CD4-positive, alpha-beta T cell treated with Interleukin-6 at 100 ng/mL for 8 hours (primary cell): ENCODE results near the gene SPEM2.
A peak's percentile ranks its signal among the peaks of the same experiment; 100 is the strongest.

Source experiments
- DNase-seq: peaks from one replicate; pipeline ENCODE4 v3.0.0-alpha.2; 2020; ENCODE audit warnings: mixed read lengths, low spot score

SPEM2 gene

DNA sequence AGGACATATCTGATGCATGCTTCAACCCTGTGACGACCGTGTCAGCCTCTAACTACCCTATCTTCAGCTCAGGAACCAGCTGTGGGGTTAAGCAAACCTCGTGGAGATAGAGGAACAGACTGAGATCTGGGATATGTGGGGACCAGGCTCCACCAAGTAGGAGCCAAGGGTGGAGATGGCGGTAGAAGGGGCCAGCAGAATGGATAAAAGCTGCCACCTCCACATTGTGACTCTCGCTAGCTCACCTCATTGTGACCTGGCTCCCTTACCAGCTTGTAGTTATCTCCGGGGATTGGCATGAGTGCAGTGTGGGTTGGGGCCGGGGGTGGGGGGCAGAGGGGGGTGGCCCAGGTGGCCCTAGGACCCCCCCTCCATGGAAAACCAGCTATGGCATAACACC, at the start of gene SPEM2:
TSS of gene SPEM2 (plus strand) at position 301 of the 400 bp plus-strand sequence. CDS start at position 374, 73 bp downstream.
- DNase-seq: no peak

DNA sequence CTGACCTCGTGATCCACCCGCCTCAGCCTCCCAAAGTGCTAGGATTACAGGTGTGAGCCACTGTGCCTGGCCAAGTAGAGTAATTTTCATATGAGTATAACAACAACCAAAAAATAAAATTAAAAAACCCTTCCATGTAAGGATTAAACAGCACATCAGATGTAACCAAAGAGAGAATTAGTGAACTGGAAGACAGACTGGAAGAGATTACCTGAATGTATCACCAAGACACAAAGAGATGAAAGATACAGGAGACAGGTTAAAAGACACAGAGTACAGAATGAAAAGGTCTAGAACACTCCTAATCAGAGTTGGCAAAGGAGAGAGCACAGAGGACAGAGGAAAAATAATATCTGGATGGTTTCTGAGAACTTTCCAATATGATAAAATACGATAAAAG, 46.3 kb upstream of the SPEM2 start:
- no peak for DNase-seq

- DNase-seq: no peak
Measured at GRCh38 chr17:7380321-7380720, 45.1 kb upstream of the SPEM2 start.

GRCh38 chr17:7380855-7381683, 44.3 kb upstream of the SPEM2 start, which contains the start of gene TNK1:
Gene TNK1 (plus strand): TSS chr17:7381089. CDS start chr17:7382927, 1,838 bp downstream.
- no peak for DNase-seq

GRCh38 chr17:7382901-7383300, 42.5 kb upstream of the SPEM2 start:
- no peak for DNase-seq

- no peak for DNase-seq
Measured at GRCh38 chr17:7383371-7383741, 42.1 kb upstream of the SPEM2 start.

- DNase-seq: peak; percentile 80
Measured at GRCh38 chr17:7383742-7384488, 41.5 kb upstream of the SPEM2 start.

GRCh38 chr17:7384489-7385081, 40.8 kb upstream of the SPEM2 start:
- no peak for DNase-seq

DNA sequence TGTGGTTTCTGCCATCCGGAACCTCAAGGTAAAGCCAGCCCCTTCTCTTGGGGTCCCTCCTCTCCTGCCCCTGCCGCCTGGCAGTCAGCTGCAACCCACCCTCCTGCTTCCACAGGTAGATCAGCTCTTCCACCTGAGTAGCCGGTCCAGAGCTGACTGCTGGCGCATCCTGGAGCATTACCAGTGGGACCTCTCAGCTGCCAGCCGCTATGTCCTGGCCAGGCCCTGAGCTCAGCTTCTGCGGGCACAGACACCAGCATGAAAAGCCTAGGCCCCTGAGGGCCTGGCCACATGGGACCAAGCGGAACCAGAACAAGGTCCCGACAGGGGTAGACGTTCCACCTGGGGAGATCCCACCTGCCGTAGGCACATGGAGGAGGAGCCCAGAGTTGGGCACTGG, 36.6 kb upstream of the SPEM2 start:
- no peak for DNase-seq

GRCh38 chr17:7389924-7390910, 35.2 kb upstream of the SPEM2 start:
- no peak for DNase-seq

GRCh38 chr17:7391307-7391706, 34.1 kb upstream of the SPEM2 start:
- DNase-seq: no peak

DNA sequence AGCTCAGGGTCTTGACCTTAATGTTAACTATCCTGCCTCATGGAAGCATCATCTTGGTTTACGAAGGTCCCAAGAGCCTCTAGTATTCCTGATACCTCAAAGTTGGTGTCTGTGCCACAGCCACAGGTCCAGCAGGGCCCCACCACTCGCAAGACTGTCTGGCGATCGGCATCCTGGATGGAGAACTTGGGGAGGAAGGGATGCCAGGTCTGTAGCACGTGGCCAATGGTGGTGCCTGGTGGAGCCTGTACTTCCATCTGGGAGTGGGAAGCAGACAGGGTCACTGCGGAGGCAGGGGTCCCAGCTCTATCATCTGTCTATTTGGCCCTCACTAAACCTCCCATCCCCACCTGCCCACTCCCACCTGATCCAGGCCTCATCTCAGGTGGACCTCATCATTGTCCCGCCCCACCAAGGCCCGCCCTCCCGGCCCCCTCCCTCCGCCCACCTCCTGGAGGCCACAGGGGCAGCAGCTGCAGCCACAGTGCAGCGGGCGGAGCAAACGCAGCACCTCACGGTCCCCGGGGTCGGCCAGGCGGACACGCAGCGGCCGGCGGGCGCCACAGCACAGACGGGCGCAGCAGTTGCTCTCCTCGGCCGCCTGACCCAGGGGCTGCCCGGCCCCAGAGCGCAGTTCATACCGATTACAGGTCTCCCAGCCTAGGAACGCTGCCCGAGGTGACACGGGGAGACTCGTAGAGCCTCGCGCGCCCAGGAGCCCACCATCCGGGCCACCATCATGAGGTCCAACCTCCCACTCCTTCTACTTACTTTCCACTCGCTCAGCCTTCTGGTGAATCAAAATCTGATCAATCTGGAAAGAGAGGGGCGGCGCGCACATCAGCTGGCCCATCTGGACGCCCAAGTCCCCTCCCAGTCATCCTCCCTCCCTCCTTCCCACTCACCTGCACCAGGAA, 32.5 kb upstream of the SPEM2 start:
- no peak for DNase-seq

DNA sequence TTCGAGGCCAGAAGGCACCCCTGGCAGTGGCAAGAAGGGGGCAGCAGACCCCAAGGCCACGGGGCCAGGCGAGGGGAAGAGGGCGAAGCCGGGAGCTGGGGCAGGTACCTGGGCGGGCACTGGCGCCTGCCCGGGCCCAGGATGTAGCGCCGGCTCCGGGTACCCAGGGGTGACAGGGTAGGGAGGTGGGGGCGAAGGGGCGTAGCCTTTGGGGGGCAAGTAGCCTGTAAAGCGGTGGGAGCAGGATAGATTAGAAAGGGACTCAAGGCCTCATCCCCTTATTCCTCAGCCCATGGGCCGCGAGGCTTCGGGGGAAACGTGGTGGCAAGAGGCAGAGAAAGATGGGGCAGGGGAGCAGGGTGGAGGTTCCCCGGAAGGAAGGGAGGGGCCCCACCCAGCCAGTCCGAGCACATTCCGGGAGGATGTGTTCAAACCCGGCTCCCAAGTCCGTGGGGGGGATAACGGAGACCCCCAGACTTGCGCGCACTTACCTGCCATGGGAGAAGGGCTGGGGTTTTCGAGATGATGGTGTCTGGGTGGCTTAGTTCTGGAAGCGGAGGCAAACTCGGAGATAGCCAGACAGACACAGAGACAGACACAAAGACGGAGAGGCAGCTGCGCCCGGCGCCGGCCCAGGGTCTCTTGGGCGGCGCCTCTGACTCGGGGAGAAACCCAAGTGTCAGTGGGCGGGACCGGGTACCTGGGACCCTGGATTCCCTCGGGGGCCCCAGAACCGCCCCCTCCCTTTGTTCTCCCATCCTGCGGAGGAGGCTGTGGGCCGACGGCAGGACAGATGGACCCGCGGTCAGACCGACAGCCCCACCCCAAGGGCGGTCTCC, 31.6 kb upstream of the SPEM2 start:
- DNase-seq: peak; percentile 59

DNA sequence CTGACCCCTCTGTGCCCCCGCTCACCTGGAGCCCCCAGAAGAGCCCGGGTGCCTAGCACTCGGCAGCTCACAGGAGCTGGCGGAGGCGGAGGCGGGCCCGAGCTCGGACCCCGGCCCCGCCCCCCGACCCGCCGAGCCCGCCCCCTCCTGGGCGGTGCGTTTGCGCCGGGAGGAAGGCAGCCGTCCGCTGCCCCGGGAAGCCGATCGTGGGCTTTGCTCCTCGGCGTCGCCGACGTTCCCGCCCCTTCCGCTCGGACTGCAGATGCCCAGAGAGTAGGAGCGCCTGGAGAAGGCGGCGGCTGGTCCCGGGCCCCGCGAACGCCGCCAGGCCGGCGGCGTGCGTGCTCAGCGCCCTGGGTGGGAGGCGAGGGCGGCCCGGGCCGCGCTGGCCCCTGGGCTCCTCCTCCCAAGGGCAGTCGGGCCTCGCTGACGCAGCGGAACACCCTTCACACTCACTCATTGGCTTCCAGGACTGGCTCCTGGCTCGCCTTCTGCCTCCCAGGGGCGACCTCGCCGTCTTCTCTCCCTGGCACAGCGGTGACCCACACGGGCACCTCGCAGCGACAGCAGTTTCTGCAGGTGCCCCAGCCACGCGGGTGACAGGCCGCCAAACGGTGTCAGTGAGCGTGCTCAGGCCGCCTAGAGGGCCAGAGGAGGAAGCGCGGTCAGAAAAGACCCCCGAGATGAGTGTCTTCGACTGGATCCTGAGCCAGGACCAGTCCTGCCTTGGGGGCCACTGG, 30.8 kb upstream of the SPEM2 start, which contains the start of gene PLSCR3:
TSS of gene PLSCR3 (minus strand) at position 74 of the 740 bp plus-strand sequence. CDS start 415 bp downstream, outside the sequence.
- DNase-seq: peak; percentile 76

GRCh38 chr17:7396147-7396546, 29.3 kb upstream of the SPEM2 start:
- DNase-seq: no peak

GRCh38 chr17:7398612-7399011, 26.8 kb upstream of the SPEM2 start:
- DNase-seq: no peak

DNA sequence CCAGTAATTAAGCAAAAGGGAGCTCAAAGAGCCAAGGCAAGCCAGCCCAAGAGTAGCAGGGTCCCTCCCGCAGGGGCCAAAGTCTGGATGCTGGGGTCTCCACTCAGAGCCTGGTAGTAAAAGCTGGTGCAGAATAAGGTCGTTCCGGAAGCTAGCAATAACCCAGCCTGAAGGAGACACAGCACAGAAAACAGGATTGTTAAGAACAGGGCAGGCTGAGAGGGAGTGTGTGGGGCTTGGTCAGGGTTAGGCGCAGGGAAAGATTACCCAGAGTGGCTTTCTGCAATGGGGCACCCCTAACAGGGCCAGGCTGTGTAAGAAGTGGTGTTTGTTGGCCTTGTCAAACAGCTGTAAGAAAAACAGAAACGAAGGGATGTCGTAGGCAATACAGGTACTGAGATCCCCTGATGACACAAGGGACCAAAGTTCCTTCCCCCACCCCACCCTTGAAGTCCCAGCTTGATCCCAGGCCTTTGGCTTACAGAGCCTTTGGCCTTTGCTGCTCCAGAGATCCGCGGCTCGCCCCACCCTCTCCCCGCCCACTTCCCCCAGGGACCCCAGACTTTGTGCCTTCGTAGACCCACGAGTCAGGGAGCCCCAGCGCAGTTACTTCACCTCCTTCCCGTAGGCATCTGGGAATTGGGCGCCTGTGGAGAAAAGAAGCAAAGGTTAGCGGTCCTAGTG, 22.2 kb upstream of the SPEM2 start:
- no peak for DNase-seq

GRCh38 chr17:7403727-7403976, 21.8 kb upstream of the SPEM2 start:
- DNase-seq: no peak
